Suprapubic skin (tissue), 3 donors: ENCODE results near the gene JMJD8.

ENCODE experiments used
- CTCF ChIP-seq, 2 donors: fragments of 200-600 bp in 1 of 2; fragments of 450-650 bp in 1 of 2; sonication (generic) in 1 of 2; IDR thresholded peaks; one replicate each; pipeline ENCODE4 v1.5.1; 2016 to 2019; ENCODE audit warnings: antibody characterized with exemption in 2 of 2, mild to moderate bottlenecking in 1 of 2, moderate library complexity in 1 of 2
- EP300 ChIP-seq: sonication (generic); formaldehyde crosslinking; IDR thresholded peaks from one replicate; pipeline ENCODE4 v1.6.1; 2017; ENCODE audit warnings: antibody characterized with exemption
- POLR2A ChIP-seq, 2 donors: fragments of 450-650 bp; IDR thresholded peaks; one replicate each; pipeline ENCODE4 v1.6.1; 2017; ENCODE audit warnings: antibody characterized with exemption in 2 of 2, mild to moderate bottlenecking in 2 of 2, moderate library complexity in 2 of 2

- TF ChIP-seq EP300 (no peak), CTCF (IDR thresholded peaks at IDR 0.05) (no peak), POLR2A (IDR thresholded peaks at IDR 0.05) (no peak)
Measured at GRCh38 chr16:725463-726187, 41.5 kb upstream of the JMJD8 start.
